Measurements from ENCODE around the gene ZNF19. TPM values are rescaled to one million over a fixed set of nuclear protein-coding genes. Genes with fewer than 3 reads are reported as not detected.

ZNF19 gene
- total and polyA plus RNA-seq, 7 donors: 0.92 to 2.2 (median 1.2) TPM

- H3K27ac ChIP-seq: no peak overlapping the region
- intact Hi-C loops (cut with DNase I): no loop called here
- no peak for TF ChIP-seq CTCF (IDR thresholded peaks at IDR 0.05)
- DNase-seq (no peak), ATAC-seq (no peak)
- H3K27me3 ChIP-seq (ENCODE audit: insufficient read depth in 3 of 3, low read length in 2 of 3): peaks cover 0 to 28% (median 0%) of the 10 kb centered on the region in 3 donors
- no peak overlapping the region for H3K4me3 ChIP-seq
- H3K36me3 ChIP-seq (ENCODE audit: insufficient read depth in 1 of 2, low read depth in 1 of 2): no peaks in the 10 kb centered on the region
- no peaks in the 10 kb centered on the region for H3K9me3 ChIP-seq
- no peaks in the 10 kb centered on the region for H3K4me1 ChIP-seq
- WGBS, 3 donors: 61 to 73% (median 68%) methylated on average over 3 of the region's 3 CpGs
These were observed 31.4 kb upstream of the ZNF19 start for GRCh38 chr16:71520550-71520949.

GRCh38 chr16:71515026-71515425 lies 25.9 kb upstream of the ZNF19 start:
- Histone ChIP-seq H3K36me3 (ENCODE audit: insufficient read depth in 1 of 2, low read depth in 1 of 2) (no peaks in the 10 kb centered on the region), H3K9me3 (no peaks in the 10 kb centered on the region), H3K4me1 (no peaks in the 10 kb centered on the region), H3K4me3 (no peak overlapping the region), H3K27ac (no peak overlapping the region), H3K27me3 (ENCODE audit: insufficient read depth in 3 of 3, low read length in 2 of 3) (peaks cover 0 to 3% (median 0%) of the 10 kb centered on the region in 3 donors)
- DNase-seq (no peak), ATAC-seq (no peak)
- intact Hi-C loops (cut with DNase I): no loop called here
- WGBS, 3 donors: 66 to 79% (median 69%) methylated on average over 3 of the region's 3 CpGs
- TF ChIP-seq CTCF (IDR thresholded peaks at IDR 0.05): no peak

- Histone ChIP-seq H3K36me3 (ENCODE audit: insufficient read depth in 1 of 2, low read depth in 1 of 2) (no peaks in the 10 kb centered on the region), H3K4me1 (no peaks in the 10 kb centered on the region), H3K9me3 (no peaks in the 10 kb centered on the region), H3K4me3 (no peak overlapping the region), H3K27me3 (ENCODE audit: insufficient read depth in 3 of 3, low read length in 2 of 3) (peaks cover 0 to 3% (median 0%) of the 10 kb centered on the region in 3 donors), H3K27ac (no peak overlapping the region)
- no peak for DNase-seq
- ATAC-seq: no peak
- intact Hi-C loops (cut with DNase I): no loop called here
- WGBS, 3 donors: 74 to 79% (median 76%) methylated on average over 7 of the region's 7 CpGs
- TF ChIP-seq CTCF (IDR thresholded peaks at IDR 0.05): no peak
These were observed 25.4 kb upstream of the ZNF19 start for GRCh38 chr16:71514476-71514875.

GRCh38 chr16:71513302-71513701 lies 24.2 kb upstream of the ZNF19 start:
- no peak for DNase-seq
- ATAC-seq: no peak
- no peak for TF ChIP-seq CTCF (IDR thresholded peaks at IDR 0.05)
- H3K9me3 ChIP-seq: no peaks in the 10 kb centered on the region
- intact Hi-C loops (cut with DNase I): no loop called here
- no peak overlapping the region for H3K27ac ChIP-seq
- H3K4me1 ChIP-seq: no peaks in the 10 kb centered on the region
- no peaks in the 10 kb centered on the region for H3K36me3 ChIP-seq (ENCODE audit: insufficient read depth in 1 of 2, low read depth in 1 of 2)
- peaks cover 0 to 3% (median 0%) of the 10 kb centered on the region in 3 donors for H3K27me3 ChIP-seq (ENCODE audit: insufficient read depth in 3 of 3, low read length in 2 of 3)
- no peak overlapping the region for H3K4me3 ChIP-seq
- WGBS, 3 donors: 66 to 85% (median 75%) methylated on average over 1 of the region's 1 CpG

GRCh38 chr16:71507061-71507460 lies 17.9 kb upstream of the ZNF19 start:
- no peak for TF ChIP-seq CTCF (IDR thresholded peaks at IDR 0.05)
- H3K4me1 ChIP-seq: no peaks in the 10 kb centered on the region
- H3K4me3 ChIP-seq: no peak overlapping the region
- DNase-seq (no peak), ATAC-seq (no peak)
- H3K27me3 ChIP-seq (ENCODE audit: insufficient read depth in 3 of 3, low read length in 2 of 3): no peaks in the 10 kb centered on the region
- no peaks in the 10 kb centered on the region for H3K9me3 ChIP-seq
- no peak overlapping the region for H3K27ac ChIP-seq
- H3K36me3 ChIP-seq (ENCODE audit: insufficient read depth in 1 of 2, low read depth in 1 of 2): no peaks in the 10 kb centered on the region
- WGBS, 3 donors: 48 to 65% (median 50%) methylated on average over 1 of the region's 1 CpG
- intact Hi-C loops (cut with DNase I): no loop called here

Data from psoas muscle (tissue), 8 donors.